HG02973 (cell line): ENCODE data around the gene KRTAP29-1.
"Not testable (repeated sequence)": the region's sequence is repeated elsewhere in the genome, so short reads cannot be mapped to it uniquely, and the experiment has no call there.

Experiments used
- ATAC-seq: cut with Tn5 transposase; IDR thresholded peaks from one replicate; pipeline ENCODE4 v1.9.1; 2021; ENCODE audit warnings: moderate library complexity; ENCODE audit not compliant: unreplicated experiment

Gene KRTAP29-1

DNA sequence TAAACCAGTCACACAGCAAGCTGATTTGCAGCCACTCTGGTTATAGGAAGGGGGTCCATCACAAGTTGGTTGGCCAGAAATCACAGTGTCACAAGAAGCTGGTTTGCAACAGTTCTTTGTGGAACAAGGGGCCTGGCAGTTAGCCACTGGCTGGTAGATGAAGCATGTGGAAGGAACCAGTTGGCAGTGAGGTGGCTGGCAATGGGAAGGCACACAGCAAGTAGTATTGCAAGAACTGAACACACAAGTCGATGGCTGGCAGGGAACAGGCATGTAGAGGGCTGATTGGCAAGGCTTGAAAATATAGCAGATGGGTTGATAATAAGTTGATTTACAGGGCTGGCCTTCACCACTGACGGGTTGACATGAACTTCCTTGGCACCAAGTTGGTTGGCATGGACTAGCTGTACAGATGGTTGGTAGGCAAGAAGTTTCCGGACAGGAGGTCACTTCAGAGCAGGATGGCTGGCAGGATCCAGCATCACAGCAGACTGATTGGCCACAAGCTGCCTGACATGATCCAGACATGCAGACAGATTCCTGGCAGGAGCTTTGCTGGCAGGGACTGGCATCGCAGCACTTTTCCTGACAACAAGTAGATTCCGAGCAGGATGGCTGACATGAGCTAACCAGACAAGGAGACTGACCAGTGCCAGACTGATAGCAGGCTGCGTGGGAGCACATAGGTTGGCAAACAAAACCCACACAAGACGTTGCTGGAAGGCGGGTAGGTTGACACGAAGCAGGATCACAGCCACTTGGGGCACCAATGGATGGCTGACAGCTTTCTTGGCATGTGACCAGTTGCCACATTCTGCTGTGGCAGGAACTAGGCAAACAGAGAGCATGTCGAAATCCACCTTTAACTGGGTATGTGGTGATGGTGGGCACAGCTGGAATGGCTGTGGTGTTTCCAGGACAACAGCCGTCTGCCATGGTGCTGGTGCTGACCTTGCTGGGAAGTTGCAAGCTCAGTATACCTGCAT is at the start of gene KRTAP29-1:
KRTAP29-1 (minus strand) TSS at position 936 of the 986 bp plus-strand sequence; CDS start at position 936, 0 bp downstream.
- ATAC-seq: no peak

- ATAC-seq: no peak
Measured at GRCh38 chr17:41351177-41351576, 48.5 kb upstream of the KRTAP29-1 start.

GRCh38 chr17:41350381-41350878 is 47.8 kb upstream of the KRTAP29-1 start, which contains the start of gene KRT33A:
TSS of gene KRT33A (minus strand) at chr17:41350828. CDS start at chr17:41350767, 61 bp downstream.
- not testable (repeated sequence) for ATAC-seq

GRCh38 chr17:41347869-41348760 is 45.5 kb upstream of the KRTAP29-1 start:
- ATAC-seq: no peak

DNA sequence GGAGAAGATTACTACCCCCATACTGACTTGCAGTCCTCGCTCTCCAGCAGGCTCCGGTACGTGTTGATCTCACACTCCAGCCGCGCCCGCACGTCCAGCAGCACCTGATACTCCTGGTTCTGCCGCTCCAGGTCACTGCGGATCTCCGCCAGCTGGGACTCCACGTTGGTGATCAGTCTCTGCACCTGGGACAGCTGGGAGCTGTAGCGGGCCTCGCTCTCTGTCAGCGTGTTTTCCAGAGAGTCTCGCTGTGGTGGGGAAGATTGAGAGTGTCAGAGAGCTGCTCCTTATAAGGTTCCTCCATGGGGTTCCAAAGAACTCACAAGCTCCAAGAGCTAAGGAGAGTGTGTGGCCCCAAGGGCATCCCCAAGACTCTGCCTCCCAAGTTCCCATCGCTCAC is 43.8 kb upstream of the KRTAP29-1 start:
- not testable (repeated sequence) for ATAC-seq

GRCh38 chr17:41345992-41346391 is 43.3 kb upstream of the KRTAP29-1 start:
- no peak for ATAC-seq

GRCh38 chr17:41343029-41343428 is 40.4 kb upstream of the KRTAP29-1 start:
- ATAC-seq: no peak

DNA sequence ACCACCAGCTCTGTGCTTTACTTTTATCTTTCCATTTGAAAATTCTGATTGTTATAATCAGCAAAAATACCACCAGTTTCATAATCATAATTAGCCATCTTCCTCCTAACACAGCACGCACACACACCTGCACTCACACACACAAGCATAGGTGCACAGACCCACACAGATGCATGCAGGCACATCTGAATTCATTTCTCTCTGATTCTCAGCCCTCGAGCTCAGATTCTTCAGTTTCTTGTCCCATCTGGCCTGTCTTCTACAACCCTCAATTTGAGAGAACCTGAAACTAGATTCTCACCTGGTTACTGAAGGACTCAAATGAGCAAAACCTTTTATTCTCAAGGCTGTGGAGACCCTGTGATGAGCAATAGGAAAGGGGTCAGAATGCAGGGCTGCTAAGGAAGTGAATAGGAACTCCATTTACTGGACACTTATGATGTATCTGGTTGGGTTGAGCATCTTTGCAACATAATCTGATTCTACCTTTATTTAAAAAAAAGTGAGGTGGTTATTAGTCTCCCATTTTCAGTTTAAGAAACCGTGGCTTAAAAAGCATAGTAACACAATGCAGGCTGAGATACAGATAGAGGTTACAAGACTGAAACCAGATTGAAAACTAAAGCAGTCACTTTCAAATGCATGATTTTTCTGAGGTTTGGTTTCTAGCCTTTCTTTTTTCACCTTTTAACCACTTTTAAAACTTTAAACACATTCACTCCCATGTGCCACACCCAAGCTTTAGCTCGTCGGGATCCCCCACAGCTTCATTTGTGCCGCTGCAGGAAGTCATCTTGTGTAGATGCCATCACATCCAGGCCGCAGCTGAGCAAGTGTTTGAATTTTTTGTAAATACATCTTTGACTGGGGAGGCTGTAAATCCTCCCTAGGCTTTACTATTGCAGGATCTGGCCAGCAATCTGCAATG is 38.5 kb upstream of the KRTAP29-1 start:
- ATAC-seq: no peak

- no peak for ATAC-seq
Measured at GRCh38 chr17:41340494-41340893, 37.8 kb upstream of the KRTAP29-1 start.

DNA sequence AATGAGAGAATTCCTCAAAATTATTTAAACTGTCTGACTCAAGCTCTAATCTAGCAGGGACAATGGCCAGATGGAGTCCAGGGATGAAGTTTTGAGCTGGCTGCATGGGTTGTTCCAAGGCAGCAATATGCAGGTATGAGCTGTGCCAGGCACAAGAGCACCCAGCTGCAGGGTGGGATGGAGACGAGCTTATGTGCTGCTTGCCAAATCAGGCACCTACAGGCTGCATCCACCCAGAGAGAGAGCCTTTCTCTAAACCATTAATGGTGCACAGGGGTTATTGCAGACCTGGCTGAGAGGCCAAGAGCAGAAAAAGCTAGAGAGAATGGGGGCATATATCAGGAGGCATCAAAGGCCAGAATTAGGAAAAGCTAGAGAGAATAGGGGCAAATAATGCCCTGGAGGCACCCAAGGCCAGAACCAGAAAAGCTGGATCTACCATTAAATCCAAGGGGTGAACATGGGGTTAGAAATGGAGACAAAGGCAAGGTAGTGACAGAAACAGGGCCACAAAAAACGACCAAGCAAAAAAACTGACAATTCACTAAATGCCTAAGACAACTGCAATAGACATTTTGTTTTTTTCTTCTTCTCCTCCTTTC is 37.0 kb upstream of the KRTAP29-1 start:
- ATAC-seq: no peak

DNA sequence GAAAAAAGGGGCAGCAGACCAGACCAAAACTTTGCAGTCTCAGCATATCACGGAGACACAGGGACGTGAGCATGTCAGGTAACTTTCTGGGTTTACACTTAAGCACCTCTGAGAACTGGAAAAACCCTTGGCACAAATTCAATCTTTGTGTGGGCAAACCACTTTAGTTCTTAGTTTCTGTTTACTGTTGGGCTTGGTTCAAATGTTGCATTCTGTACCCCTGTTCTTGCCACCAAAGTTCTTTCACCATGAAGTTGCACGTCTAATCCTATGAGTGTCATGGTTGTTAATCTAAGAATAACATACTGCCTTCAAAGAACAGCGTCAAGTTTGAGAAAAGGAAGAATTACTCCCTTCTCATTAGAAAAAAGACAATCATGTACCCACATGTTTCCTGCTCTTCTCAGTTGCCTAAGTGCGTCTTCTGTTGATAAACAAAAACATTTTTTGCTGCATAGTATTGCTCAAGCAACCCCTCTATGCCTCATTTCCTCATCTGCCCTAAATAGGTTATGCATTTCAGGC is 36.4 kb upstream of the KRTAP29-1 start:
- ATAC-seq: no peak

DNA sequence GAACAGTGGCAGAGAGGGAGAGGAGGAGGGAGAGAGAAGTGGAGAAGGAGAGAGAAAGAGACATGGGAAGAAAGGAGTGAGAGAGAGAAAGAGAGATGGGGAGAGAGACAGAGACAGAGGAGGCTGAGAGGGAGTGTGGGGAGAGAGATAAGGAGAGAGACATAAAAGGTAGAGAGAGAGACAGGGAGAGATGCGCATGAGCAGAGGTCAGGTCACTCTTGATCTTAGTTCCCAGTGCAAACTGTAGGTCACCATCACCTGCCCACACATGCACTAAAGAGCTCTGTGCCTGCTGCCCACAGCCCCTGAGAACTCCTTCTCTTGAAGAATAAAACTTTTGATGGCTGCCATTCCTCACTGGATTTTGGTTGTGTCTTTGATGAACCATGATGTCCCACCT is 33.1 kb upstream of the KRTAP29-1 start:
- ATAC-seq: no peak

DNA sequence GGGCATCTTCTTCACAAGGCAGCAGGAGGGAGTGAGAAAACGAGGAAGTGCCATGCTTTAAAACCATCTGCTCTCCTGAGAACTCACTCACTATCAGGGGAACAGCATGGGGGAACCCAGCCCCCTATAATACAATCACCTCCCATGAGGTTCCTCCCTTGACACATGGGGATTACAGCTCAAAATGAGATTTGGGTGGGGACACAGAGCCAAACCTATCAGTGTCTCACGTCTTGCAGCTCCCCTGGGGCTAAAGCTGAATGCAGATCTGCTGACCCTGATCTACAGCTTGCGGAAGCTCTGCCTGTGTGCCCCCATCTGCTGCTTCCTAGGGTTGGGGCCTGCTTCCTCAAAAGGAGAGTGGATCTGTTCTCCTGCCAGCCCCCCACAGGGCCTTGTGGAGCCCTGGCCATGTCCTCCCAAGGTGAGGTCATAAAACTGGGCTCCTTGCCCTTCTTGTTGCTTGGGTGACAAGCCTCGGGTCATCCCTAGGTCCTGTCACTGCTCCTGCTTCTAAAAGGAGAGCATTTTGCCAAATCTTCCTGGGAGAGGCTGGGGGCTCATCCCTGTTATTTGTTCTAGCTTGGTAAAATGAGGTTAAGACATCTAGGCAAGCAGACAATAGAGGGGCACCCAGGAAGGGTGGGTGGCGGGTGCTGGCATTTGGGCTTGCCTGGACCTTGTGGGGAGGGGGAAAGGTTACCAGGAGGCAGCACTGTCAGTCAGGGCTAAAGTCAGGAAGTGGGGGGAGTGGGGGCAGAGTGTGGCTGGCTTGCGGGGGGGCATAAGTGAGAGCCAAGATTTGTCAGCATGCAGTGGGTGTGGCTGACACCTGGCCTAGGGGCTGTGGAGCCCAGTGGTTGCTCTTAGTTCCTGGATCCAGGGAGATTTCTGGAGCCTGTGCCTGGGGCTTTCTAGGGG is 32.0 kb upstream of the KRTAP29-1 start:
- ATAC-seq: no peak

DNA sequence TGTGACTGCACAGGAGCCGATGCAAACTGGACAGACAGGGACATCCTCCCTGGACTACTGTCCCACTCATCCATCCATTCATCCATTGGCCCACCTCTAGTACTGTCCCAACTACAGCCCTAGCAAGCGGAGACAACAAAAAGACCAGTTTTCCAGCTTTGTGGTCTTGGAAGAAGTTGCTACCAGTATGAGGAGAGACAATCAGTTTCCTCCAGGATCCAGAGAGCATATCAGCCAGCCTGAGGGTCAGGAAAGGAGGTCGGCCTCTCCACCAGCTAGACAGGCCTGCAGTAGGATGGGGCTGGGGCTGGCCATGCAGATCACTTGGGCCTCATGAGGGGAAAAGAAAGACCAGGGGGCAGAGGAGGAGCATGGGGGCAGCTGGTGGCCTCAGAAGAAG is 31.2 kb upstream of the KRTAP29-1 start:
- no peak for ATAC-seq

DNA sequence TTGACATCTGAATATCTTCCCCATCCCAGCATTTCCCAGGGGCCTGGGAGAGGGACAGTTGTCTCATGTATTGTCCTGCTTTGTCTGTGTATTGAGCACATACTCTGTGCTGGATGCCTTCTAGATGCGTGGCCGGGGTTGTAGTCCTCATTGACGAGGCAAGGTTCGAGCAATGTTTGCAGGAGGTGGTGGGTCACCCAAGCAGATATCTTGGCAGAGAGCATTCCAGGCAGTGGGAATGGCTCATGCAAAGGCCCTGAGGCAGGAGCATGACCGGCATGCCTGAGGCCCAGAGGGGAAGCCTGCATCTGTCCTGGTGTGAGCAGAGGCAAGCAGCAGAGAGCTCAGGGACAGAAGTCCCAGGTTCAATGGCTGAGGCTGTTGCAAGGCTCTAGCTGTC is 30.4 kb upstream of the KRTAP29-1 start:
- ATAC-seq: no peak

GRCh38 chr17:41332239-41332638 is 29.6 kb upstream of the KRTAP29-1 start:
- ATAC-seq: no peak

- no peak for ATAC-seq
Measured at GRCh38 chr17:41331606-41332005, 29.0 kb upstream of the KRTAP29-1 start.

- no peak for ATAC-seq
Measured at GRCh38 chr17:41329279-41329948, 26.8 kb upstream of the KRTAP29-1 start.
